HG03139 (cell line): ENCODE measurements around the gene ECEL1.

Experiments used
- ATAC-seq: cut with Tn5 transposase; IDR thresholded peaks from one replicate; pipeline ENCODE4 v1.9.1; 2021; ENCODE audit not compliant: unreplicated experiment

The ECEL1 gene

DNA sequence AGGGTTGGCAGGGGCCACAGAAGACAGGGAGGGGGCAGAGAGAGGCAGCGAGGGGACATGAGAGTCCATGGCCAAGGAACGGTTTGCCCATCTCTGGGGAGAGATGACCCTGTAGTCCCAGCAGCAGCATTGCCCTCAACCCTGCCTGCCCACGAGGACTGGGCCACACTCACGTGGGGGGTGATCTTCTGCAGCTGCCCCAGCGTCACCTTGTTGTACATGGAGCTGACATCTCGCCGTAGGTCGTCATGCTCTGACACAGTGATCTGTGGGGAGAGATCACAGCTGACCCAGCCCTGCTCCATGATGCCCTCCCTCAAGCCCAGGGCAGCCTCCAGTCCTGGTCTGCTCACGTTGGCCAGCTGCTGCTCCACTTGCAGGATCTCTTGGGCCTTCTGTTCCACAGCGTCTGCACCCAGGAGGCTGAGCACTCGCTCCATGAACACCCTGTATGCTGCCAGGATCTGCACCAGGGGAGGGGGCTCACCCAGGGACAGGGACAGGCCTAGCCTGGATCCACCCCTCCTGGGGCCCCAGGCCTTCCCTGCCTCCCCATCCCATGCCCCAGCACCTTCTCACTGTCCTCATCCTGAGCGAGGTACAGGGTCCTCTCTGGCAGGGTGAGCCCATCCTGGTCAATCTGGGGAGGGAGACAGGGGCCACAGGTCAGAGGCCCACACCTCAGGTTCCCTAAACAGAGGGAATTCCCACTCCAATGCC is 2.8 kb downstream of the ECEL1 start:
- ATAC-seq = no peak

DNA sequence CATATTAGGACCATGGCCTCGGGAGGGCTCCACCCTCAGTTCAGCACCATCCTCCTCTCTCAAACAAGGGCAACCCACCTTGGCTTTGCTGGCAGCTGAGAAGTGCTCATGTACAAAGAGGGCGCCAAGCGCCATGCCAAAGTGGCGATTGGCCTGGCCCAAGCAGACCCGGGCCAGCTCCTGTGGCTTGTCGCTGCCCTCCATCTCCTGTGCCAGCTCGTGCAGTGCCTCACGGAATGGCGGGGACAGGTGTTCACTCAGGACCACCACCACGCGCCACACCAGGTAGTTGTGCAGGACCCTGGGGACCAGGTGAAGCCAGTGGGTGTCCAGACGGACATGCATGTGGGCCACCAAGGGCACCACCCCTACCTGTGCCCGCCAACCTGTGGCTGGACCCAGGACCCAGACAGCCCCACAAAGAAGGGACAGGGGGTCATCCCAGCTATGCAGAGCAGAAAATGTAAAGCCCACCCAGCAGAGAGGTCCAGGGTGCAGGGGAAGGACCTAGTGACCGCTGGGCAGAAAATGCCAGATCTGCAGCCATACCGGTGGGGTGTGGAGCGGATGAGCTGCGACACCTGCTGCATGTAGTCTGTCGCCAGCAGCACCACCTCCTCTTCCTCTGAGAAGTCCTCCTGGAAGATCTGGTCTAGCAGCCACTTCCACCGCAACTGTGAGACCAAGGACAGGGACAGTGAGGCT is 3.6 kb downstream of the ECEL1 start:
- ATAC-seq = no peak

DNA sequence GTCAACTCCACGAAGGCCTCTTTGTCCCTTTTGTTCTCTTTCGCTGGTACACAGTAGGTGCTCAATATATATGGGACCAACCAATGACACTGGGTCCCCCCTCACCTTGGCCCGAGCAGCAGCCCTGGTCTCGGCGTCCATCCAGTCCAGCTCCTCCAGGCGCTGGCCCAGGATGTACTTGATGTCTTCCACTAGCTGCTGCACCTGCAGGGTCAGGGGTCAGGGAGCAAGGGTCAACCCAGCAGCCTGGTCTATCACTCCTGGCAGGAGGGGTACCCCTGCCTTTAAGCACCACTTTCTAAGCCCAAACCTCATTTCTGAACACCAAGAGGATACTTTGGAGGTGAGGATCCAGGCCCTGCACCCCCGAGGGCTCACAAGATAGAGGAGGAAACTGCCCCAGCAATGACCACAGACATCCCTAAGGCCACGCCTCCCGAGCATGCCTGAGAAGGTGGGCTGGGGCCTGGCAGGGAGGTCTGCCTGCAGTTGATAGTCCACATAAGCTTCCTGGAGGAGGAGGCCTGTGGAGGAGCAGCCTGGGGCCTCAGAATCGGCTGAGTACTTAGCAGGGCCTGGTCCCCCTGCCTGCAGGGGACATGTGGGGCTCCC is 4.2 kb downstream of the ECEL1 start:
- no peak for ATAC-seq

DNA sequence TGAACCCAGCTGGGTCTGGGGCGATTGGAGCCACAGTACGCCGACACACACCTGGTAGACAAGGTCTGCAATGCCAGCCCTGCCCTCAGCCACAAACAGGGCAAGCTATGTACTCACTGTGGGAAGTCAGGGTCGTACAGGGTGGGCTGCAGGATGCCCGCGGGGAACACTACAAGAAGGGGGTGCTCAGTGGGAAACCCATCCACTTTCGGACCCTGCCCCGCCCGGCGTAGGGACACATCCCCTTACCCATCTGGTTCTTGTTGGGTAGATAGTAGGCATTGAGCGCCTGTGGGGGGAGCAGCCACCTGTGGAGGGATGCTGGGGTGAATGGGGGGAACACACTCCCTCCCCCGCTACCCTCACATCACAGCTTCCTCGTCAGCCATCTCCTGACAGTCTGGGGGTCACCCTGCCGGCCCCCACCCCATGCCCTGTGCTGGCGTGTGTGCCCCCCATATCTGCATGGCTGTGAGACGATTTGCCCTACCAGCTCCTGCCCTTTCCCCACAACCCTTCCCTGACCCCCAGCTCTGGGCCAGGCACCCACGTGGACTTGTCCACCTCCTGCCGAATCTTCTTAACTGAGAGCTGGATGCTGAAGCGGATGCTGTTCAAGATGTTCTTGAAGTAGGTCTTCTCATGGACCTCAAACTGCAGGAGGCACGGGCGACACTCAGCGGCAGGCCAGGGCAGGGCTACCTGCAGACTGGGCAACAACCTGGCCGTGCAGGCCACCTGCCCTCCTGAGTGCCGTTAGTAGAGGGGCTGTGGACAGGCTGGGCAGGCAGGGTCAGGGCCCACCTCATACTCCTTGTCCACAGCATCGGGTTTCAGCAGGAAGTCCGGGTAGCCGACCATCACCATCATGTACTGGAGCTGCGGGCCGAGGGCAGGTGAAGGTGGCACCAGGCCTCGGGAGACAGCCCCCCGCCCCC is 5.1 kb downstream of the ECEL1 start:
- ATAC-seq = no peak

- ATAC-seq = no peak
These were observed 6.1 kb downstream of the ECEL1 start for GRCh38 chr2:232481322-232482140.

GRCh38 chr2:232480201-232481190 is 7.1 kb downstream of the ECEL1 start:
- ATAC-seq = no peak

- no peak for ATAC-seq
These were observed 8.1 kb downstream of the ECEL1 start for GRCh38 chr2:232479341-232480200.

DNA sequence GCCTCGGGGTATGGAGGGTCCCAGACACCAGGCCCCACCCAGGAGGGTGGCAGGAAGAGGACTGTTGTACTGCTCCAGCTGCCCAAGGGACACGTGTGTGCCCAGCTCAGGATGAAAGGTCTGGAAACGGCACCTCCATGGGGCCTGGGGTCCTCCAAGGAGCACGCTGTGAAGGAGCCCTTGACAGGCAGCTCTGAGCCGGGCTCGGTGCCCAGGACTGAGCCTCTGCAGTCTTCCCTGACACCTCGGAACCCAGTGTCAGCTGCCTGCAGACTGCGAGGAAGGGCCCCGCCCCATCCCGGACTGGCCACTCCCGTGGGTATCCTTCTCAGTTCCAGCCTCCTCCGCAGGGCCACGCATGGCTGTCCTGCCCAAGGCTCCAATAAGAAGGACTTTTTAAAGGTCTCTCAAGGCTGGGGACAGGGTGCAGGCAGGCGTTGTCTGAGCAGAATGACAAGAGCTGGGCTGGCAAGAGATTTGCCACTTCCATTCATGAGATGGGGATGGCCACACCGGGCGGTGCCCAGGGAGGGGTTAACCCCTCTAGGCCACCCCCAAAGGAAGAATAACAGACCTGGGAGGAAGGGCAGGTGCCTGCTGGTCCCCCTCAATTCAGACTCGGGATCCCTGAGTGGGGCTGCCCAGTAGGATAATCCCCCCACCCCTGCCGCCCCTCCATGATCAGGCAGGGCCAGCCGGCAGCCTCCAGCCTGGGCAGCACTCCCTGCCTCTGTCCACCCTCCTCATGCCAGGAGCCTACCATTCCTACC is 8.9 kb downstream of the ECEL1 start:
- no peak for ATAC-seq

DNA sequence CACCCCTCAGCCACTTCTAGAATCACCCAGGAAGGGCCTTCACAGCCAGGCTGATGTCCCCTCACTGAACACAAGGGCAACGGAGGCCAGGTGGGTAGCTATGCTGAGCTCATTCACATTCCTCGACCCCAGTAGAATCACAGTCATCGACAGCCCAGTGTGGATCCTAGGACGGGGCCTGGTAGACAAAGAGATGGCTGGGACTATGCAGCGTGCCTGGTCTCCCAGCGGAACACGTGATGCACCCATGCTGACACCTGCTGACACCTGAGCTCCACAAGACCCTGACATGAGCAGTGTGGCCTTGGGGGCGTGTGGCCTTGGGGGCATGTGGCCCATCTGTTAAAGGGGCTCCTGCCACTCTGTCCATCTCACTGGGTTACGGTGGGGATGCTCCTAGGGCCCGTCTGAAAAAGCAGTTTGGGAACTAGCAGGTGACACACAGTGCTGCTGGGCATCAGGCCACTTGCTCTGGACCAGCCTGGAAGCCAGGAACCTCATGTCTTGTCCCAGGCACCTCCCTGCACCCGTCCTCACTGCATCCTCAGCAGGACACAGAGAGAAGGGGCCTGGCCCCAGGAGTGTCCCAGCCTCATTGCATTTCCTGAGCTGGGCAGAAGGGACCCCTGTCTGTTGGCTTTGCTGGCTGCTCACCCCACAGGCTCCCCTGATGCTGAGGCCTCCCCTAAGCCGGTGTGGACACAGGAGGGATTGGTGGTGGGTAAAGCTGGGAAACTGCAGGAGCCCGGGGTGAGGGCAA is 9.7 kb downstream of the ECEL1 start:
- ATAC-seq = no peak

DNA sequence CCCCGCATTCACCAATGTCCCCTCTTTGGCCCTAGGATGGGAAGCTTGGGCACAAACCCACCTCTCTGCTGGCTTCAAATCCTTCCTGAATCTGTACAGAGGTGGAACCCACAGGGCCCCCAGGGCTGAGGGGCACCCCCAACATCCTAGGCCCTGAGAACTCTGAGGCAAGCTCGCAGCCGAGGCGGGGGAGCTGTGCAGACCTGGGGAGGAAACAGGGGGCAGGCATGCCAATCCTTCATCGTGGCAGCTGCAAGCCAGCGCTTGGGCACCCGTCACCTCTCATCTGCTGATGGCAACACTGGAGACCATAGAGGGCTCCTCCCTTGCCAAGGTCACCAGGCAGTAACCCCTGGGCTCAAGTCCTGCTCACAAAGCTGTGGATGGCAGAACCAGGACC is 10.8 kb downstream of the ECEL1 start:
- no peak for ATAC-seq

DNA sequence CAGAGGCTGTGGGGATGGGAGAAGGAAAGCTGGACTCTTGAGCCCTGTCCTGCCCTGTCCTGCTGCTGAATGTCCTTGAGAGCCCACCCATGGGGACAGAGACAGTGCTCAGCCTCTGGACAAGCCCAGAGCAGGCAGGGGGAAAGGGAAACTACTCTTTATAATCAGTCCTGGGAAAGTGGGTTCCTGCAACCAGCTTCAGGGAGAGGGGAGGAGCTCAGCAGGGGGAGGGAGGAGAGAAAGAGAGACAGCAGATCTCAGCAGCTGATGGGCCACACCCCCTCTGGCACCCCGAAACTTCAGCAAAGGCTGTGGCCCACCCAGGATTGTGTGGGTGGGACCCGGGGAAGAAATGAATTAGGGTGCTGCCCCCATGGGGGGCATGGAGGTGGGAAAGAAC is 11.6 kb downstream of the ECEL1 start:
- no peak for ATAC-seq

DNA sequence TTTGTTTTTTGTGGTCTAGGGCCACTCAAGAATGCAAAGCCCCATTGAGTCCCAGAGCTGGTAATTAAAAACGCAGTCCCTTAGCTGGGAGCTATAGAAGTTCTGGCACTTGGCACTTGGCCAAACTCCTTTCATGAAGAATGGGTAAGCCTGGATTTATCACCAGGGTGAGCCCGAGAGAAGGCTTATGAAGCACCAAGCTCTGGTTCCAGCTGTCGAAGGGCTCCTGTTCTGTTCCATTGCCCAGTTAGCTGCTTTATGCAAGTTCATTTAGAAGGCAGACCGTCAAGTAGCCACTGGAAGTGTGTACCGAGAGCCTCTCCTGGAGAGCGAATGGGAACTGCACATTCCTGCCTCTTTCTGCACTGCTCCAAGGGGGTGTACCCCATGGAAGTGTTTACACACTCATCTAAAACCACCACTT is 14.2 kb downstream of the ECEL1 start:
- ATAC-seq = no peak

DNA sequence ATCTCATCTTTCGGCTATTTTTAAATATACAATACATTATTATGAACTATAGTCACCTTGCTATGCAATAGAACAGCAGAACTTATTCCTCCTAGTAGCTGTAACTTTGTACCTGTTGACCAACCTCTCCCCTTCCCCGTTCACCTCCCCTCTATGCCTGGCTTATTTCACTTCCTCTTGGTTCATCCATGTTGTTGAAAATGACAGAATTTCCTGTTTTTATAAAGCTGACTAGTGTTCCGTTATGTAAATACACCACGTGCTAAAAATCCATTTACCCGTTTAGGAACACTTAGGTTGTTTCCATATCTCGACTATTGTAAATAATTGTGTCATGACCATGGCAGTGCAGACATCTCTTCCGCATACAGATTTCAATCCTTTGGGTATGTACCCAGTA is 21.4 kb downstream of the ECEL1 start:
- no peak for ATAC-seq

DNA sequence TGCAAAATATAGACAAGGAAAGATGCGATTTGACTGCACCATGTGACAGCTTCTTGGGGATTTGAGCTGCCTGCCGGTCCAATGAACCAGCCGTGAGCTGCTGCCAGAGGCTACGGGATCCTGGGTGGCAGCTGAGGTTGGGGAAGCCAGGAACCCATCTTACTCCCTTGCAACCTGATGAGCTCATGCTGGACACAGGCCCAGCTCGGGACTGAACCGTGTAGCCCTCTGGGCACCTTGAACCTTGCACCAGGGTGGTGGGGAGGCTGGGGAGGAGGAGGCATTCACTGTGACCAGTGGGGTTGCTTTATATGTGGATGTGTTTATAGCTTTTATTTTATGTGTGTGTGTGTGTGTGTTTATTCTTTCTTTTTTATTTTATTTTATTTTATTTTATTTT is 22.6 kb downstream of the ECEL1 start:
- no peak for ATAC-seq

DNA sequence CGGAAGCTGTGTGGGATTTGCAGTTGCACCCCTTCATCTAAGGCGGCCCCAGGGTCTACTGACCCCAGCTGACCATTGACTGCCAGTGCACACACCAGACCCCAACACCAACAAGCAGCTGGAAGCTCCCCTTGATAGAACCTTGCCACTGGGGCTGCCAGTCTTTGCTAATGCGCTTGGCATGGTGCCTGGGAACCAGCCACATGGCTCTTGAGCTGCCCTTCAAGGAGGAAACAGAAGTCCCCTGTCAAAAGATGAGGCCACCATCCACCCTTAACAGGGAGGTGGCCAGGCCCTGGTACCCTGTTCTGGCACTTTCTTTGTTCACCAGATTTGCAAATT is 23.1 kb downstream of the ECEL1 start:
- ATAC-seq = no peak

- ATAC-seq = no peak
These were observed 23.7 kb downstream of the ECEL1 start for GRCh38 chr2:232463701-232464543.
